Activated CD8-positive, alpha-beta T cell treated with anti-CD3 and anti-CD28 coated beads for 36 hours (primary cell): ENCODE data around the gene TIMM50. TPM values are rescaled to one million over a fixed set of nuclear protein-coding genes. Genes with fewer than 3 reads are reported as not detected.
"Not testable (repeated sequence)": the region's sequence is repeated elsewhere in the genome, so short reads cannot be mapped to it uniquely, and the experiment has no call there.

Source experiments
- ATAC-seq: fragments of 200-7000 bp; cut with Tn5 transposase; one replicate; pipeline ENCODE4 v1.10.0; 2021; ENCODE audit warnings: mild to moderate bottlenecking, moderate library complexity
- CTCF ChIA-PET: fragments of 350-600 bp; sonication (Branson Sonifier 250); formaldehyde crosslinking; loops from one replicate; lab custom pipeline; 2021; ENCODE audit warnings: antibody characterized with exemption; lab: Charles Lee
- POLR2A ChIA-PET: fragments of 350-600 bp; sonication (Branson Sonifier 250); formaldehyde crosslinking; loops from one replicate; lab custom pipeline; 2021; ENCODE audit warnings: antibody characterized with exemption; lab: Charles Lee
- DNase-seq: peaks from one replicate; pipeline ENCODE4 v3.0.0-alpha.2; 2020
- H3K27ac Mint-ChIP-seq: one replicate; pipeline ENCODE4 v1.8.0; 2021; ENCODE audit warnings: mild to moderate bottlenecking, mixed read lengths
- H3K27me3 Mint-ChIP-seq: one replicate; pipeline ENCODE4 v1.8.0; 2021; ENCODE audit warnings: mixed read lengths
- H3K36me3 Mint-ChIP-seq: one replicate; pipeline ENCODE4 v1.8.0; 2021; ENCODE audit warnings: low read depth, mixed read lengths
- H3K4me1 Mint-ChIP-seq: one replicate; pipeline ENCODE4 v1.8.0; 2021; ENCODE audit warnings: low read depth, mixed read lengths
- H3K4me3 Mint-ChIP-seq: one replicate; pipeline ENCODE4 v1.8.0; 2021; ENCODE audit warnings: mild to moderate bottlenecking, moderate library complexity, mixed read lengths
- H3K9me3 Mint-ChIP-seq: one replicate; pipeline ENCODE4 v1.8.0; 2021; ENCODE audit warnings: mixed read lengths
- intact Hi-C: fragments of 100-400 bp; cut with micrococcal nuclease; formaldehyde crosslinking; loops from one replicate; pipeline ENCODE4 v1.10.0; 2022
- total RNA-seq, 2 experiments: library from RNA; stranded (reverse); gene quantifications; one replicate each; pipeline ENCODE4 v1.2.3, GENCODE V29; 2021
- TF ChIP-seq, protein P1 (sequence below): fragments of 200-600 bp; IDR thresholded peaks from one replicate; pipeline ENCODE4 v1.8.0; 2022; ENCODE audit warnings: antibody characterized with exemption, mild to moderate bottlenecking

TIMM50 gene
- total RNA-seq, 2 experiments from 2014 or later = 108 to 114 TPM

DNA sequence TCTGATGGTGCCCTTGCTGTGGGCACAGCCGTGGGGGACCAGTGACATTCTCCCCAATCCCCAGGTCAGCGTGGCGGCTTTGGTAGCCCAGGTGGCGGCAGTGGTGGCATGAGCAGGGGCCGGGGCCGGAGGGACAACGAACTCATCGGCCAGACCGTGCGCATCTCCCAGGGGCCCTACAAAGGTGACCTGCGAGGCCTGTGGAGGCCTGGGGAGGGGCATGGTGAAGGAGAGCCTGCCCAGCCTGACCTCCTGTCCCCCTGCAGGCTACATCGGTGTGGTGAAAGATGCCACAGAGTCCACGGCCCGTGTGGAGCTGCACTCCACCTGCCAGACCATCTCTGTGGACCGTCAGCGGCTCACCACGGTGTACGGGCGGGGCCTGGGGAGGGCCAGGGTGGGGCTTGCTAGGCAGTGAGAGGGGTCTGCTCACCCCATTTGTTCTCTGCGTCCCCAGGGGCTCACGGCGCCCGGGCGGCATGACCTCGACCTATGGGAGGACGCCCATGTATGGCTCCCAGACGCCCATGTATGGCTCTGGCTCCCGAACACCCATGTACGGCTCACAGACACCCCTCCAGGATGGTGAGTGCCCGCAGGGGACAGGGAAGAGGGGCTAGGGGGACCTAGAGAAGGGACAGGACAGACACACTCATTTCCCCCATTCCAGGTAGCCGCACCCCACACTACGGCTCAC, 7.7 kb upstream of the TIMM50 start:
- intact Hi-C loops = loop anchor here (10.0 kb wide), 1 partner anchor 62 kb away; the partner anchor contains the start of gene EID2B
- Mint-ChIP-seq H3K9me3 (no peaks in the 10 kb centered on the region), H3K36me3 (peaks cover 58% of the 10 kb centered on the region)

DNA sequence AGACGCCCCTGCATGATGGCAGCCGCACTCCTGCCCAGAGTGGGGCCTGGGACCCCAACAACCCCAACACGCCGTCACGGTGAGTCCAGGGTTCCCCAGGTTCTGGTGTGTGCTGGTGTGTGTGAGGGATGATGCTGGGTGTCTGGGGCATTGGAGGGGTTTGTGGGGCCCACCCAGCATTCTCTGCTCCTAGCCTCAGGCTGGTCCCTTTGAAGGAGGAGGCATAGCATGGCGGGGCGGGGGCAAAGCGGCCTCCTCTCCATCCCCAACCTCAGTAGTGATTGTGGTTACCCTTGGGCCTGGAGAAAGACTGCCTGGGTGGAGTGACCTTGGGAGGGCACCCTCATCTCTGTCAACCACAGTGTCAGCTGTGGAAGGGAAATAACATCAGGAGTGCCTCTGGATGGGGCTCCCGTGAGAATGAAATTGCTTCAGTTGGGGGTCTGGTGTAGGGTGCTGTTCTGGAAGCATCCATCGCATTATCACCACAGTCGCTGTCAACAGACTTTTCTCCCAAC, 7.1 kb upstream of the TIMM50 start:
- Mint-ChIP-seq H3K4me3 (no peak overlapping the region), H3K27ac (no peak overlapping the region), H3K9me3 (no peaks in the 10 kb centered on the region), H3K27me3 (no peaks in the 10 kb centered on the region), H3K4me1 (peaks cover 32% of the 10 kb centered on the region), H3K36me3 (peaks cover 55% of the 10 kb centered on the region)
- ATAC-seq (no peak), DNase-seq (no peak)
- intact Hi-C loops = loop anchor here (10.0 kb wide), 1 partner anchor 61 kb away; the partner anchor contains the start of gene EID2B
- POLR2A ChIA-PET = no interaction called here
- TF ChIP-seq, protein P1, sequence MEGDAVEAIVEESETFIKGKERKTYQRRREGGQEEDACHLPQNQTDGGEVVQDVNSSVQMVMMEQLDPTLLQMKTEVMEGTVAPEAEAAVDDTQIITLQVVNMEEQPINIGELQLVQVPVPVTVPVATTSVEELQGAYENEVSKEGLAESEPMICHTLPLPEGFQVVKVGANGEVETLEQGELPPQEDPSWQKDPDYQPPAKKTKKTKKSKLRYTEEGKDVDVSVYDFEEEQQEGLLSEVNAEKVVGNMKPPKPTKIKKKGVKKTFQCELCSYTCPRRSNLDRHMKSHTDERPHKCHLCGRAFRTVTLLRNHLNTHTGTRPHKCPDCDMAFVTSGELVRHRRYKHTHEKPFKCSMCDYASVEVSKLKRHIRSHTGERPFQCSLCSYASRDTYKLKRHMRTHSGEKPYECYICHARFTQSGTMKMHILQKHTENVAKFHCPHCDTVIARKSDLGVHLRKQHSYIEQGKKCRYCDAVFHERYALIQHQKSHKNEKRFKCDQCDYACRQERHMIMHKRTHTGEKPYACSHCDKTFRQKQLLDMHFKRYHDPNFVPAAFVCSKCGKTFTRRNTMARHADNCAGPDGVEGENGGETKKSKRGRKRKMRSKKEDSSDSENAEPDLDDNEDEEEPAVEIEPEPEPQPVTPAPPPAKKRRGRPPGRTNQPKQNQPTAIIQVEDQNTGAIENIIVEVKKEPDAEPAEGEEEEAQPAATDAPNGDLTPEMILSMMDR = no peak
- CTCF ChIA-PET = interaction anchor here (0.6 to 5.2 kb wide), 22 partner anchors 8 to 75 kb away, joined by 3 to 52 read pairs (median 5); partner anchors contain the start of genes DLL3, EID2B and RPS16

More for the DNA sequence above, 7.7 kb upstream of the TIMM50 start:
- H3K4me3 Mint-ChIP-seq = no peak overlapping the region
- DNase-seq (no peak), ATAC-seq (no peak)
- peaks cover 32% of the 10 kb centered on the region for H3K4me1 Mint-ChIP-seq
- POLR2A ChIA-PET = no interaction called here
- no peak overlapping the region for H3K27ac Mint-ChIP-seq
- CTCF ChIA-PET = interaction anchor here (1.0 kb wide), 1 partner anchor 40 kb away, joined by 3 read pairs; no protein-coding TSS in a partner anchor
- H3K27me3 Mint-ChIP-seq = no peaks in the 10 kb centered on the region
- TF ChIP-seq, protein P1 = no peak

DNA sequence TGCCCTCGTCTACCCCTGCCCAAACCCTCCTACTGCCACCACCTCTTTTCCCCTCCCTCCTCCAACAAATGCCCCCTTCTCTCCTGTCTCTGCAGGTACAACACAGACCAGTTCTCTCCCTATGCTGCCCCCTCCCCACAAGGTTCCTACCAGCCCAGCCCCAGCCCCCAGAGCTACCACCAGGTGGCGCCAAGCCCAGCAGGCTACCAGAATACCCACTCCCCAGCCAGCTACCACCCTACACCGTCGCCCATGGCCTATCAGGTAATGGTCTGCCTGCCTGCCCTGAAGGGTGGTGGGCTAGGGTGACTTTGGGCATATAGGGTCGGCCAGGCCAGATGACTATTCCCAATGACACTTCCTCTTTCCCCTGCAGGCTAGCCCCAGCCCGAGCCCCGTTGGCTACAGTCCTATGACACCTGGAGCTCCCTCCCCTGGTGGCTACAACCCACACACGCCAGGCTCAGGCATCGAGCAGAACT, 6.5 kb upstream of the TIMM50 start:
- intact Hi-C loops = loop anchor here (10.0 kb wide), 1 partner anchor 61 kb away; the partner anchor contains the start of gene EID2B
- Mint-ChIP-seq H3K27ac (no peak overlapping the region), H3K36me3 (peaks cover 54% of the 10 kb centered on the region), H3K27me3 (no peaks in the 10 kb centered on the region), H3K4me1 (peaks cover 32% of the 10 kb centered on the region), H3K9me3 (no peaks in the 10 kb centered on the region), H3K4me3 (no peak overlapping the region)
- ChIA-PET POLR2A (interaction anchor here (0.8 to 1.1 kb wide), 2 partner anchors 9 to 39 kb away, joined by 3 to 4 read pairs; no protein-coding TSS in a partner anchor), CTCF (interaction anchor here (0.6 to 5.2 kb wide), 28 partner anchors 8 to 76 kb away, joined by 3 to 52 read pairs (median 4); partner anchors contain the start of genes DLL3, EID2B and RPS16)
- DNase-seq (peak; percentile 80), ATAC-seq (peak; percentile 70)
- TF ChIP-seq, protein P1 = peak; percentile 76

DNA sequence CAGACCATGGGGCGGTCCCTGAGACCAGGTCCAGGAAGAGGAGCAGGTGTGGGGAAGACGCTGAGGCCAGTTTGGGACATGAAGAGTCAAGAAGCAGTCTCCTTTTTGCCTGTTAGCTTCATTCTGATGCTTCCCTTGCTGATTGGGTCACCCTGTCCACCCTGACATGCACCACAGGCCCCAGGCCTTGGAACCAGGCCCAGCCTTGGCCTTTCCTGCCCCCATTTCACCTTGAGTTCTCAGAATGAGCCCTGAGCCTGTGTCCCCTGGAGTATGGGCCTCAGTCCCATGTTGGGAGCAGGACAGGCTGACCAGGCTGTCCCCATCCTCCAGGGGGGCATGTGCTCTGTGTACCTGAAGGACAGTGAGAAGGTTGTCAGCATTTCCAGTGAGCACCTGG, 4.9 kb upstream of the TIMM50 start:
- intact Hi-C loops = loop anchor here (10.0 kb wide), 1 partner anchor 59 kb away; the partner anchor contains the start of gene EID2B
- CTCF ChIA-PET = interaction anchor here (1.4 to 5.2 kb wide), 4 partner anchors 13 to 57 kb away, joined by 4 to 52 read pairs (median 8); partner anchors contain the start of gene EID2B
- no peak overlapping the region for H3K4me3 Mint-ChIP-seq
- no peak for ATAC-seq
- H3K27me3 Mint-ChIP-seq = no peaks in the 10 kb centered on the region
- no peaks in the 10 kb centered on the region for H3K9me3 Mint-ChIP-seq
- no peak overlapping the region for H3K27ac Mint-ChIP-seq
- TF ChIP-seq, protein P1 = no peak
- no peak for DNase-seq
- POLR2A ChIA-PET = interaction anchor here (0.6 to 1.3 kb wide), 4 partner anchors 19 to 44 kb away, joined by 3 to 5 read pairs (median 4); partner anchors contain the start of genes RPS16 and SUPT5H
- H3K4me1 Mint-ChIP-seq = peaks cover 27% of the 10 kb centered on the region
- H3K36me3 Mint-ChIP-seq = peaks cover 40% of the 10 kb centered on the region

DNA sequence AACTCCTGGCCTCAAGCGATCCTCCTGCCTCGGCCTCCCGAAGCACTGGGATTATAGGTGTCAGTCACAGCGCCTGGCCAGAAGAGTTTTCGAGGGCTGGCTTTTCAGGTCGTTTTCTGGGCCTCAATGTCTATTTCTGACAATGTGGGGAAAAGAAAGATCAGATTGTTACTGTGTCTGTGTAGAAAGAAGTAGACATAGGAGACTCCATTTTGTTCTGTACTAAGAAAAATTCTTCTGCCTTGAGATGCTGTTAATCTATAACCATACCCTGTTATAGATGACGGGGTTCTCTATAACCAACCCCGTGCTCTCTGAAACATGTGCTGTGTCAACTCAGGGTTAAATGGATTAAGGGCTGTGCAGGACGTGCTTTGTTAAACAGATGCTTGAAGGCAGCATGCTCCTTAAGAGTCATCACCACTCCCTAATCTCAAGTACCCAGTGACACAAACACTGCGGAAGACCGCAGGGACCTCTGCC, 1.3 kb upstream of the TIMM50 start:
- peak overlapping the region; percentile 93 for H3K27ac Mint-ChIP-seq
- ATAC-seq, CTCF ChIA-PET, DNase-seq, H3K27me3 Mint-ChIP-seq, H3K9me3 Mint-ChIP-seq: not testable (repeated sequence)
- intact Hi-C loops = loop anchor here (10.0 kb wide), 1 partner anchor 55 kb away; the partner anchor contains the start of gene EID2B
- POLR2A ChIA-PET = interaction anchor here (3.0 kb wide), 1 partner anchor 32 kb away, joined by 7 read pairs; no protein-coding TSS in a partner anchor
- H3K4me1 Mint-ChIP-seq = peaks cover 26% of the 10 kb centered on the region
- H3K4me3 Mint-ChIP-seq = peak overlapping the region; percentile 97
- H3K36me3 Mint-ChIP-seq = peaks cover 36% of the 10 kb centered on the region
